Brain microvascular endothelial cell (primary cell): Measurements from ENCODE around the gene NAA16.

Experiments
- DNase-seq: peaks from one replicate; pipeline ENCODE4 v3.0.0-alpha.2; 2020
- H3K27ac ChIP-seq: fragments of 250-450 bp; sonication (Bioruptor Pico); 2 replicates; pipeline ENCODE4 v1.5.1; 2020; ENCODE audit warnings: mild to moderate bottlenecking, moderate library complexity
- H3K27me3 ChIP-seq: fragments of 250-450 bp; sonication (Bioruptor Pico); replicated peaks from 2 replicates; pipeline ENCODE4 v1.5.1; 2020; ENCODE audit warnings: mild to moderate bottlenecking
- H3K36me3 ChIP-seq: fragments of 250-450 bp; sonication (Bioruptor Pico); replicated peaks from 2 replicates; pipeline ENCODE4 v1.5.1; 2020; ENCODE audit warnings: mild to moderate bottlenecking
- H3K4me3 ChIP-seq: 2 replicates; pipeline ENCODE4 v1.5.1; 2011; ENCODE audit warnings: low read depth, mild to moderate bottlenecking, control low read depth, low read length, moderate library complexity
- CTCF ChIP-seq: IDR thresholded peaks from 2 replicates; pipeline ENCODE4 v1.5.1; 2011; ENCODE audit warnings: low read depth, mild to moderate bottlenecking, moderate library complexity, low read length, control low read depth, inconsistent platforms; ENCODE audit errors: missing control alignments
- in situ Hi-C: cut with HindIII; loops from 2 replicates; pipeline ENCODE4 v1.10.0; 2017; ENCODE audit warnings: low sequenced_read_pairs, low pct_ligation_motif_present

NAA16 gene

GRCh38 chr13:41386211-41386610 lies 75.1 kb downstream of the NAA16 start:
- H3K27ac ChIP-seq = no peak overlapping the region
- H3K4me3 ChIP-seq = no peak overlapping the region
- no peaks in the 10 kb centered on the region for H3K27me3 ChIP-seq
- no peaks in the 10 kb centered on the region for H3K36me3 ChIP-seq
- no peak for DNase-seq
- TF ChIP-seq CTCF = no peak
- in situ Hi-C loops = no loop called here

GRCh38 chr13:41387576-41387975 lies 76.5 kb downstream of the NAA16 start:
- in situ Hi-C loops = no loop called here
- TF ChIP-seq CTCF = no peak
- H3K27me3 ChIP-seq = no peaks in the 10 kb centered on the region

GRCh38 chr13:41388143-41388881 lies 77.2 kb downstream of the NAA16 start:
- Histone ChIP-seq H3K27me3 (no peaks in the 10 kb centered on the region), H3K4me3 (no peak overlapping the region), H3K27ac (no peak overlapping the region), H3K36me3 (no peaks in the 10 kb centered on the region)
- in situ Hi-C loops = no loop called here
- DNase-seq = no peak
- no peak for TF ChIP-seq CTCF

More at GRCh38 chr13:41387576-41387975, 76.5 kb downstream of the NAA16 start:
- H3K4me3 ChIP-seq = no peak overlapping the region
- H3K36me3 ChIP-seq = no peaks in the 10 kb centered on the region
- no peak overlapping the region for H3K27ac ChIP-seq
- no peak for DNase-seq

GRCh38 chr13:41389580-41389979 lies 78.5 kb downstream of the NAA16 start:
- Histone ChIP-seq H3K4me3 (no peak overlapping the region), H3K36me3 (no peaks in the 10 kb centered on the region), H3K27ac (no peak overlapping the region), H3K27me3 (no peaks in the 10 kb centered on the region)
- in situ Hi-C loops = no loop called here
- DNase-seq = no peak
- no peak for TF ChIP-seq CTCF

GRCh38 chr13:41394166-41394565 lies 83.1 kb downstream of the NAA16 start:
- Histone ChIP-seq H3K4me3 (no peak overlapping the region), H3K36me3 (no peaks in the 10 kb centered on the region), H3K27me3 (no peaks in the 10 kb centered on the region), H3K27ac (no peak overlapping the region)
- TF ChIP-seq CTCF = no peak
- in situ Hi-C loops = no loop called here
- DNase-seq = no peak
